Measurements from ENCODE around the gene MMS22L. TPM values are rescaled to one million over a fixed set of nuclear protein-coding genes. Genes with fewer than 3 reads are reported as not detected.

Gene MMS22L
- total and polyA plus RNA-seq, 2 of the 4 experiments (the other 2 are of a cell fraction), result 6.1 to 18.6 TPM

DNA sequence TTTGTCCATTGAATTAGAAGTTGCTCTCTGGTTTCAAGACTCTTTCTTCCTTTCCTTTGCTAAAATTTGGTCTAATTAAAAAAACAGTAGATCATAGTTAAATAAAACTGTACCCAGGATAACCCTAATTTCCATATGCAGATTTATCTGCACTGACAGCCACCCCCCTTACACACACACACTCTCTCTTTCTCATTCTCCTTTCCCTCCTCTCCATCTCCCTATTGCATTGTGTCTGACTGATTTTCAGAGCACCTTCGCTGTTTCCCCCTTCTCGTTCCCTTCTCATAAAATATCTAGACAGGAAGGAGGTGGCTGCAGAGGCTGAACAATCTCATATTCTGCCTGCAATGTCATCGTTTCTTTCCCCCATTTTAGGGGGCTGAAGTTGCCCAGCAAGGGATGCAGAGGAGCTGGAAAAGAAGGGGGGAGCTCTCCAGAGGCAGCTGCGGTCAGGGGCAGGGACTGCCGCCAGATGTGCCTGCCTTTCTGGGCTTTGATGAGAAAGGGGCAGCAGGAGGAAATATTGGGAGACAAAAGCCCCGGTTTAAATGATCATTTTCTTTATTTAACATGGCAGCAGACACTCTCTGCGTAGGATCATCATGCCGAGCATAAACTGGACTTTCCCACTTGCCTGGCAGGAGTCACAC is 22.5 kb upstream of the MMS22L start:
- CTCF ChIA-PET, result no interaction called here

More for the DNA sequence above, 22.5 kb upstream of the MMS22L start:
- H4K91ac ChIP-seq (ENCODE audit: insufficient read depth, low read depth, low read length), result no peak overlapping the region
- H3K9ac ChIP-seq (ENCODE audit: low read depth, low read length), result no peak overlapping the region
- peaks cover 8% of the 10 kb centered on the region for H3K27me3 ChIP-seq (ENCODE audit: control insufficient read depth, insufficient read depth, low read length)
- H2BK120ac ChIP-seq (ENCODE audit: low read depth, low read length), result no peak overlapping the region
- no TSS peak for BruUV-seq (replicated peaks)
- H3K14ac ChIP-seq (replicated peaks; ENCODE audit: low read depth, low read length), result no peak overlapping the region
- WGBS, 2 experiments (ENCODE audit: extremely low coverage in 2 of 2, insufficient read length in 1 of 2), result no CpG with 5 or more reads among the region's 8 CpGs
- H2AK9ac ChIP-seq (replicated peaks; ENCODE audit: low read depth, low read length, poor library complexity), result no peak overlapping the region
- no peak overlapping the region for H3K56ac ChIP-seq (ENCODE audit: extremely low read depth, insufficient read depth, low read length)
- dilution Hi-C loops (cut with HindIII; ENCODE audit: low sequenced_read_pairs, unreplicated experiment) (no loop called here), intact Hi-C loops (cut with micrococcal nuclease) (no loop called here), in situ Hi-C loops (cut with MboI; ENCODE audit: low sequenced_read_pairs) (no loop called here)
- H3K4me1 ChIP-seq (ENCODE audit: control insufficient read depth, insufficient read depth, low read length), result no peaks in the 10 kb centered on the region
- no peak overlapping the region for H3K27ac ChIP-seq (ENCODE audit: insufficient read depth, low read length)
- no peak overlapping the region for H3K23ac ChIP-seq (ENCODE audit: low read depth, low read length)
- no peak overlapping the region for H2AFZ ChIP-seq (replicated peaks; ENCODE audit: low read length, poor library complexity)
- H3K36me3 ChIP-seq (ENCODE audit: control insufficient read depth, insufficient read depth, low read length), result no peaks in the 10 kb centered on the region
- POLR2A ChIA-PET (ENCODE audit: unreplicated experiment), result no interaction called here
- H2BK20ac ChIP-seq (ENCODE audit: low read depth, low read length), result no peak overlapping the region
- no peak overlapping the region for H3K4me2 ChIP-seq (ENCODE audit: low read depth, low read length)
- no peak for ATAC-seq (ENCODE audit: low read depth)
- H2BK15ac ChIP-seq (ENCODE audit: low read depth, low read length), result no peak overlapping the region
- no peak overlapping the region for H4K8ac ChIP-seq (ENCODE audit: low read depth in 2 of 2, low read length in 2 of 2)
- no peaks in the 10 kb centered on the region for H3K9me1 ChIP-seq (ENCODE audit: insufficient read depth, low read length)
- H2BK5ac ChIP-seq (ENCODE audit: low read depth, low read length, poor library complexity, severe bottlenecking), result no peak overlapping the region
- H4K5ac ChIP-seq (ENCODE audit: low read depth, low read length), result no peak overlapping the region
- no peaks in the 10 kb centered on the region for H4K20me1 ChIP-seq (ENCODE audit: insufficient read depth, low read length)
- H3K18ac ChIP-seq (ENCODE audit: low read depth, low read length), result no peak overlapping the region
- H2AK5ac ChIP-seq (ENCODE audit: low read depth, low read length), result no peak overlapping the region
- no peak overlapping the region for H3K4ac ChIP-seq (ENCODE audit: low read depth, low read length)
- TF ChIP-seq POLR2A (IDR thresholded peaks at IDR 0.05; ENCODE audit: low read depth, low read length) (no peak), RFX5 (IDR thresholded peaks at IDR 0.05; ENCODE audit: low read depth, low read length) (no peak), RAD21 (IDR thresholded peaks at IDR 0.05; ENCODE audit: low read length) (no peak), SMC3 (IDR thresholded peaks at IDR 0.05; ENCODE audit: low read depth, low read length) (no peak), CHD1 (IDR thresholded peaks at IDR 0.05; ENCODE audit: low read depth, low read length) (no peak)
- TF ChIP-seq, protein P1, sequence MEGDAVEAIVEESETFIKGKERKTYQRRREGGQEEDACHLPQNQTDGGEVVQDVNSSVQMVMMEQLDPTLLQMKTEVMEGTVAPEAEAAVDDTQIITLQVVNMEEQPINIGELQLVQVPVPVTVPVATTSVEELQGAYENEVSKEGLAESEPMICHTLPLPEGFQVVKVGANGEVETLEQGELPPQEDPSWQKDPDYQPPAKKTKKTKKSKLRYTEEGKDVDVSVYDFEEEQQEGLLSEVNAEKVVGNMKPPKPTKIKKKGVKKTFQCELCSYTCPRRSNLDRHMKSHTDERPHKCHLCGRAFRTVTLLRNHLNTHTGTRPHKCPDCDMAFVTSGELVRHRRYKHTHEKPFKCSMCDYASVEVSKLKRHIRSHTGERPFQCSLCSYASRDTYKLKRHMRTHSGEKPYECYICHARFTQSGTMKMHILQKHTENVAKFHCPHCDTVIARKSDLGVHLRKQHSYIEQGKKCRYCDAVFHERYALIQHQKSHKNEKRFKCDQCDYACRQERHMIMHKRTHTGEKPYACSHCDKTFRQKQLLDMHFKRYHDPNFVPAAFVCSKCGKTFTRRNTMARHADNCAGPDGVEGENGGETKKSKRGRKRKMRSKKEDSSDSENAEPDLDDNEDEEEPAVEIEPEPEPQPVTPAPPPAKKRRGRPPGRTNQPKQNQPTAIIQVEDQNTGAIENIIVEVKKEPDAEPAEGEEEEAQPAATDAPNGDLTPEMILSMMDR (conservative IDR thresholded peaks at IDR 0.05; ENCODE audit: low read depth, low read length), result no peak
- TF ChIP-seq, protein P2, sequence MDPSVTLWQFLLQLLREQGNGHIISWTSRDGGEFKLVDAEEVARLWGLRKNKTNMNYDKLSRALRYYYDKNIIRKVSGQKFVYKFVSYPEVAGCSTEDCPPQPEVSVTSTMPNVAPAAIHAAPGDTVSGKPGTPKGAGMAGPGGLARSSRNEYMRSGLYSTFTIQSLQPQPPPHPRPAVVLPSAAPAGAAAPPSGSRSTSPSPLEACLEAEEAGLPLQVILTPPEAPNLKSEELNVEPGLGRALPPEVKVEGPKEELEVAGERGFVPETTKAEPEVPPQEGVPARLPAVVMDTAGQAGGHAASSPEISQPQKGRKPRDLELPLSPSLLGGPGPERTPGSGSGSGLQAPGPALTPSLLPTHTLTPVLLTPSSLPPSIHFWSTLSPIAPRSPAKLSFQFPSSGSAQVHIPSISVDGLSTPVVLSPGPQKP (IDR thresholded peaks at IDR 0.05; ENCODE audit: borderline replicate concordance, low read depth, low read length), result no peak
- no peak for DNase-seq
- H3K4me3 ChIP-seq (ENCODE audit: insufficient read depth, low read depth, low read length), result no peak overlapping the region
- H3K79me1 ChIP-seq (ENCODE audit: low read depth in 1 of 2, low read length in 2 of 2), result no peaks in the 10 kb centered on the region
- H3K9me3 ChIP-seq (ENCODE audit: control insufficient read depth, insufficient read depth, low read length), result no peaks in the 10 kb centered on the region
